GM12878 (cell line): Measurements from ENCODE around the gene STK32B.

Experiments
- EZH2 ChIP-seq: IDR thresholded peaks from 2 replicates; pipeline ENCODE4 v1.6.1; 2012; ENCODE audit warnings: low read depth, mild to moderate bottlenecking, control low read depth, inconsistent platforms, low read length, borderline replicate concordance; ENCODE audit not compliant: control insufficient read depth
- NFYB ChIP-seq: IDR thresholded peaks from 2 replicates; pipeline ENCODE4 v1.6.1; 2011; ENCODE audit warnings: low read depth, mild to moderate bottlenecking, low read length, improper control_type of control experiment, moderate library complexity; ENCODE audit not compliant: insufficient read depth
- RAD21 ChIP-seq: IDR thresholded peaks from 2 replicates; pipeline ENCODE4 v1.6.1; 2011; ENCODE audit warnings: mild to moderate bottlenecking, low read depth, low read length, moderate library complexity; ENCODE audit not compliant: insufficient read depth
- USF2 ChIP-seq: IDR thresholded peaks from 2 replicates; pipeline ENCODE4 v1.6.1; 2011; ENCODE audit warnings: low read depth, low read length, improper control_type of control experiment, borderline replicate concordance
- YY1 ChIP-seq: IDR thresholded peaks from 2 replicates; pipeline ENCODE4 v1.6.1; 2011; ENCODE audit warnings: low read depth, mild to moderate bottlenecking, low read length
- ZNF592 ChIP-seq: fragments of 450-650 bp; IDR thresholded peaks from 2 replicates; pipeline ENCODE4 v1.6.1; 2017; ENCODE audit warnings: mild to moderate bottlenecking, moderate library complexity
- TF ChIP-seq, protein P1 (sequence below): IDR thresholded peaks from 2 replicates; pipeline ENCODE4 v1.6.1; 2012; ENCODE audit warnings: low read depth, low read length, improper control_type of control experiment
- TF ChIP-seq, protein P2 (sequence below), 3 experiments: IDR thresholded peaks in 2 of 3; conservative IDR thresholded peaks in 1 of 3; 2 replicates each; pipeline ENCODE4 v1.5.1; 2011; ENCODE audit warnings: low read depth in 3 of 3, low read length in 3 of 3, mild to moderate bottlenecking in 3 of 3, control low read depth in 2 of 3, moderate library complexity in 2 of 3, inconsistent platforms in 1 of 3, mixed read lengths in 1 of 3; ENCODE audit not compliant: control insufficient read depth in 2 of 3, insufficient read depth in 1 of 3; ENCODE audit errors: extremely low read depth in 1 of 3

DNA sequence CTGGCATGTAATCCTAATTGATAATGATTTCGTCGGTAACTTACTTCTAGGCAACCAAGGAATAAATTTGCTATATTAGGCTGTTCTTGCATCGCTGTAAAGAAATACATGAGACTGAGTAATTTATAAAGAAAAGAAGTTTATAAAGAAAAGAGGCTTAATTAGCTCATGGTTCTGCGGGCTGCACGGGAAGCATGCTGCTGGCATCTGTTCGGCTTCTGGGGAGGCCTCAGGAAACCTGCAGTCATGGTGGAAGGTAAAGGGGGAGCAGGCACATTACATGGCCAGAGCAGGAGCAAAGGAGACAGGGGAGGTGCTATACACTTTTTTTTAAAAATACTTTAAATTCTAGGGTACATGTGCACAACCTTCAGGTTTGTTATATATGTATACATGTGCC lies 290.2 kb downstream of the STK32B start:
- TF ChIP-seq USF2 (no peak), RAD21 (no peak), YY1 (no peak), NFYB (no peak), EZH2 (no peak), ZNF592 (no peak)
- TF ChIP-seq, protein P1, sequence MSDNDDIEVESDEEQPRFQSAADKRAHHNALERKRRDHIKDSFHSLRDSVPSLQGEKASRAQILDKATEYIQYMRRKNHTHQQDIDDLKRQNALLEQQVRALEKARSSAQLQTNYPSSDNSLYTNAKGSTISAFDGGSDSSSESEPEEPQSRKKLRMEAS, result no peak
- TF ChIP-seq, protein P2, sequence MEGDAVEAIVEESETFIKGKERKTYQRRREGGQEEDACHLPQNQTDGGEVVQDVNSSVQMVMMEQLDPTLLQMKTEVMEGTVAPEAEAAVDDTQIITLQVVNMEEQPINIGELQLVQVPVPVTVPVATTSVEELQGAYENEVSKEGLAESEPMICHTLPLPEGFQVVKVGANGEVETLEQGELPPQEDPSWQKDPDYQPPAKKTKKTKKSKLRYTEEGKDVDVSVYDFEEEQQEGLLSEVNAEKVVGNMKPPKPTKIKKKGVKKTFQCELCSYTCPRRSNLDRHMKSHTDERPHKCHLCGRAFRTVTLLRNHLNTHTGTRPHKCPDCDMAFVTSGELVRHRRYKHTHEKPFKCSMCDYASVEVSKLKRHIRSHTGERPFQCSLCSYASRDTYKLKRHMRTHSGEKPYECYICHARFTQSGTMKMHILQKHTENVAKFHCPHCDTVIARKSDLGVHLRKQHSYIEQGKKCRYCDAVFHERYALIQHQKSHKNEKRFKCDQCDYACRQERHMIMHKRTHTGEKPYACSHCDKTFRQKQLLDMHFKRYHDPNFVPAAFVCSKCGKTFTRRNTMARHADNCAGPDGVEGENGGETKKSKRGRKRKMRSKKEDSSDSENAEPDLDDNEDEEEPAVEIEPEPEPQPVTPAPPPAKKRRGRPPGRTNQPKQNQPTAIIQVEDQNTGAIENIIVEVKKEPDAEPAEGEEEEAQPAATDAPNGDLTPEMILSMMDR (IDR thresholded peaks at IDR 0.05 in 2 of 3, conservative IDR thresholded peaks at IDR 0.05 in 1 of 3; ENCODE audit: control insufficient read depth in 2 of 3, extremely low read depth in 1 of 3, insufficient read depth in 1 of 3, low read depth in 3 of 3, low read length in 3 of 3), result no peak
